C4-2B (cell line): ENCODE measurements around the gene NPC1L1.

Source experiments
- H3K27ac ChIP-seq: fragments of 450-650 bp; 2 replicates; pipeline ENCODE4 v1.5.1; 2017
- CTCF ChIP-seq: fragments of 450-650 bp; conservative IDR thresholded peaks from 2 replicates; pipeline ENCODE4 v1.5.1; 2017; ENCODE audit warnings: mild to moderate bottlenecking
- ZFX ChIP-seq: fragments of 450-650 bp; IDR thresholded peaks from 2 replicates; pipeline ENCODE4 v1.6.1; 2017

The NPC1L1 gene

GRCh38 chr7:44534087-44534486, 7.0 kb downstream of the NPC1L1 start:
- no peak overlapping the region for H3K27ac ChIP-seq
- TF ChIP-seq CTCF (no peak), ZFX (no peak)

GRCh38 chr7:44533301-44534055, 7.7 kb downstream of the NPC1L1 start:
- H3K27ac ChIP-seq, result no peak overlapping the region
- TF ChIP-seq ZFX, result no peak
- TF ChIP-seq CTCF, result no peak

GRCh38 chr7:44531421-44532380, 9.4 kb downstream of the NPC1L1 start:
- H3K27ac ChIP-seq, result no peak overlapping the region
- TF ChIP-seq CTCF, result no peak
- TF ChIP-seq ZFX, result no peak

GRCh38 chr7:44530990-44531389, 10.1 kb downstream of the NPC1L1 start:
- no peak overlapping the region for H3K27ac ChIP-seq
- no peak for TF ChIP-seq CTCF

GRCh38 chr7:44524811-44525388, 16.2 kb downstream of the NPC1L1 start:
- TF ChIP-seq ZFX, result no peak
- TF ChIP-seq CTCF, result no peak
- no peak overlapping the region for H3K27ac ChIP-seq

- TF ChIP-seq ZFX (no peak), CTCF (no peak)
Measured at GRCh38 chr7:44522315-44522714, 18.8 kb downstream of the NPC1L1 start.

More at GRCh38 chr7:44522315-44522714, 18.8 kb downstream of the NPC1L1 start:
- H3K27ac ChIP-seq, result no peak overlapping the region
